ENCODE measurements around the gene POU6F1.

The POU6F1 gene

GRCh38 chr12:51245476-51246253, 27.8 kb upstream of the POU6F1 start:
- Histone ChIP-seq H3K4me1 (ENCODE audit: control insufficient read depth, insufficient read depth, low read length) (peaks cover 27% of the 10 kb centered on the region), H3K27ac (ENCODE audit: low read depth, low read length) (no peak overlapping the region), H3K9me3 (ENCODE audit: control insufficient read depth, insufficient read depth, low read depth, low read length) (no peaks in the 10 kb centered on the region), H3K27me3 (ENCODE audit: control insufficient read depth, insufficient read depth, low read length) (no peaks in the 10 kb centered on the region), H3K4me3 (ENCODE audit: low read depth, low read length) (no peak overlapping the region), H3K36me3 (ENCODE audit: control insufficient read depth, insufficient read depth, low read length) (peaks cover 39% of the 10 kb centered on the region), H3K9ac (ENCODE audit: low read length) (no peak overlapping the region)

DNA sequence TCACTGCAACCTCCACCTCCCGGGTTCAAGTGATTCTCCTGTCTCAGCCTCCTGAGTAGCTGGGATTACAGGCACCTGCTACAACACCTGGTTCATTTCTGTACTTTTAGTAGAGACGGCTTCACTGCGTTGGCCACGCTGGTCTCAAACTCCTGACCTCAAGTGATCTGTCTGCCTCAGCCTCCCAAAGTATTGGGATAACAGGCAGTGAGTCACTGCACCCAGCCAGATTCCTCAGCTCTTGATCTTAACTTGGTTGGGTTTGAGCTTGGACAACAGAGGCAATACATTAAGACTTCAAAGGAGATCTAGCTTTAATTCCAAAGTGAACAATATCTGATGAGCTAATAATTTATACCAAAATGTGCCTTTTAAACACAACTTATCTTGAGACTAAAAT, 26.4 kb upstream of the POU6F1 start:
- H3K27ac ChIP-seq (ENCODE audit: low read depth, low read length), result no peak overlapping the region
- H3K4me3 ChIP-seq (ENCODE audit: low read depth, low read length), result no peak overlapping the region
- H3K4me1 ChIP-seq (ENCODE audit: control insufficient read depth, insufficient read depth, low read length), result peaks cover 27% of the 10 kb centered on the region
- peaks cover 48% of the 10 kb centered on the region for H3K36me3 ChIP-seq (ENCODE audit: control insufficient read depth, insufficient read depth, low read length)
- H3K9ac ChIP-seq (ENCODE audit: low read length), result no peak overlapping the region
- H3K9me3 ChIP-seq (ENCODE audit: control insufficient read depth, insufficient read depth, low read depth, low read length), result no peaks in the 10 kb centered on the region
- no peaks in the 10 kb centered on the region for H3K27me3 ChIP-seq (ENCODE audit: control insufficient read depth, insufficient read depth, low read length)

- Histone ChIP-seq H3K27me3 (ENCODE audit: control insufficient read depth, insufficient read depth, low read length) (no peaks in the 10 kb centered on the region), H3K4me1 (ENCODE audit: control insufficient read depth, insufficient read depth, low read length) (peaks cover 24% of the 10 kb centered on the region), H3K36me3 (ENCODE audit: control insufficient read depth, insufficient read depth, low read length) (peaks cover 50% of the 10 kb centered on the region), H3K9me3 (ENCODE audit: control insufficient read depth, insufficient read depth, low read depth, low read length) (no peaks in the 10 kb centered on the region), H3K27ac (ENCODE audit: low read depth, low read length) (no peak overlapping the region), H3K9ac (ENCODE audit: low read length) (no peak overlapping the region), H3K4me3 (ENCODE audit: low read depth, low read length) (no peak overlapping the region)
Measured at GRCh38 chr12:51242876-51243275, 25.0 kb upstream of the POU6F1 start.

DNA sequence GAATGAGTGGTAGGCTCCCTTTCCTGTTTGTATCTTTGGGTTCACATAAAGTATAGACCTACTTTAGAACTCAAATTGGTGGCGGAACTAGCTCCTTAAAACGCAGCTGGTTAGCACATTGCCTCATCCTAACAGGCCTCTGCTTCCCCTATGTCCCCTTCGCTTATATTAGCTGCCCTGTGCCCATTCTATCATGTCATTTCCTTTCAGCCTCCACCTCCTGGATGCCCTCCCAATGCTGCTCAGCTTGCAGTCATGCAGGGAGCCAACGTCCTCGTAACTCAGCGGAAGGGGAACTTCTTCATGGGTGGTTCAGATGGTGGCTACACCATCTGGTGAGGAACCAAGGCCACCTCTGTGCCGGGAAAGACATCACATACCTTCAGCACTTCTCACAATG, 24.3 kb upstream of the POU6F1 start:
- peaks cover 18% of the 10 kb centered on the region for H3K4me1 ChIP-seq (ENCODE audit: control insufficient read depth, insufficient read depth, low read length)
- H3K4me3 ChIP-seq (ENCODE audit: low read depth, low read length), result no peak overlapping the region
- H3K9ac ChIP-seq (ENCODE audit: low read length), result no peak overlapping the region
- H3K36me3 ChIP-seq (ENCODE audit: control insufficient read depth, insufficient read depth, low read length), result peaks cover 50% of the 10 kb centered on the region
- no peak overlapping the region for H3K27ac ChIP-seq (ENCODE audit: low read depth, low read length)
- H3K27me3 ChIP-seq (ENCODE audit: control insufficient read depth, insufficient read depth, low read length), result no peaks in the 10 kb centered on the region
- no peaks in the 10 kb centered on the region for H3K9me3 ChIP-seq (ENCODE audit: control insufficient read depth, insufficient read depth, low read depth, low read length)

GRCh38 chr12:51240971-51241370, 23.1 kb upstream of the POU6F1 start:
- no peak overlapping the region for H3K4me3 ChIP-seq (ENCODE audit: low read depth, low read length)
- H3K27ac ChIP-seq (ENCODE audit: low read depth, low read length), result no peak overlapping the region
- no peaks in the 10 kb centered on the region for H3K27me3 ChIP-seq (ENCODE audit: control insufficient read depth, insufficient read depth, low read length)
- H3K4me1 ChIP-seq (ENCODE audit: control insufficient read depth, insufficient read depth, low read length), result peaks cover 7% of the 10 kb centered on the region
- H3K9ac ChIP-seq (ENCODE audit: low read length), result no peak overlapping the region
- no peaks in the 10 kb centered on the region for H3K9me3 ChIP-seq (ENCODE audit: control insufficient read depth, insufficient read depth, low read depth, low read length)
- H3K36me3 ChIP-seq (ENCODE audit: control insufficient read depth, insufficient read depth, low read length), result peaks cover 47% of the 10 kb centered on the region

DNA sequence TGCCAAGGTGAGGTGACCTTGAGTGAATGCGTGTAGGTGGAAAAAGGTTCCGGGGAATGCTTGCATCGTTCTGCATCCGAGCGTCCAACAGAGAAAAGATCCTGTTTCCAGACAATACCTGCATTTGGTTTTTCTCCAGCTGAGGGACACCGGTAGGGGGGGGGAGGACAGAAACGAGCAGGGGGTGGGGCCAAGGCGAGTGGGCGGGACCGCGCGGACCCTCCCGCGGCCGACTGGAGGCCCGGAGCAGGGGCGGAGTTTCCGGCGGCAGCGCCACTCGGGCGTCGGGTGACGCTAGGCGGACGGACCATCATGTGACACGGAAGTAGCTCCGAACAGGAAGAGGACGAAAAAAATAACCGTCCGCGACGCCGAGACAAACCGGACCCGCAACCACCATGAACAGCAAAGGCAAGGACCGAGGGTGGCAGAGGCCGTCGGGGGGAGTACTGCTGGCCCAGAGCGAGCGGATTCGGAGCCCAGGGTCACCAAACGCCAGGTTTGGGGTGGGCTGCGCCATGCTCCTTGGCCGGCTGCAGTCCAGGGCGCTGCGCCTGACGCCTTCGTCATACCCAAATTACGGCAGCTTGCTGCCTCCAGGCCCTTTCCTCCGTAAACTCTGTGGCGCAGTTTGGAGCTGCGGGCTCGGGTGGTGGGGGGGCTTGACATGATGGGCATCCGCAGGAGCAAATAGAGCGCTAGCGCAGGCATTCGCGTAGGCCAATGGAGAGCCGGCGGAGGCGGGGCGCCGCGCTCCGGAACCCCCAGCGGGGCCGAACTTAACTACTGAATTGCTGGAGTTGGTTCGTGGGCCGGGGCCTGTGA, 20.9 kb upstream of the POU6F1 start, which contains the start of gene DAZAP2:
DAZAP2 (plus strand) TSS at position 317 of the 825 bp plus-strand sequence; CDS start at position 399, 82 bp downstream.
- Histone ChIP-seq H3K27ac (ENCODE audit: low read depth, low read length) (peak within 1 kb of the TSS; percentile 100), H3K4me3 (ENCODE audit: low read depth, low read length) (peak within 1 kb of the TSS; percentile 100), H3K9ac (ENCODE audit: low read length) (peak within 1 kb of the TSS; percentile 100), H3K4me1 (ENCODE audit: control insufficient read depth, insufficient read depth, low read length) (peaks cover 4% of the 10 kb centered on the region), H3K27me3 (ENCODE audit: control insufficient read depth, insufficient read depth, low read length) (no peaks in the 10 kb centered on the region), H3K9me3 (ENCODE audit: control insufficient read depth, insufficient read depth, low read depth, low read length) (no peaks in the 10 kb centered on the region), H3K36me3 (ENCODE audit: control insufficient read depth, insufficient read depth, low read length) (peaks cover 35% of the 10 kb centered on the region)

GRCh38 chr12:51238037-51238509, 20.2 kb upstream of the POU6F1 start:
- 0 out of 2 replicates have a peak overlapping the region, but pooled peaks have one; percentile 35 for H3K27ac ChIP-seq (ENCODE audit: low read depth, low read length)
- no peaks in the 10 kb centered on the region for H3K27me3 ChIP-seq (ENCODE audit: control insufficient read depth, insufficient read depth, low read length)
- H3K4me3 ChIP-seq (ENCODE audit: low read depth, low read length), result peak overlapping the region; percentile 100
- no peaks in the 10 kb centered on the region for H3K9me3 ChIP-seq (ENCODE audit: control insufficient read depth, insufficient read depth, low read depth, low read length)
- H3K4me1 ChIP-seq (ENCODE audit: control insufficient read depth, insufficient read depth, low read length), result peaks cover 4% of the 10 kb centered on the region
- H3K36me3 ChIP-seq (ENCODE audit: control insufficient read depth, insufficient read depth, low read length), result peaks cover 33% of the 10 kb centered on the region
- peak overlapping the region; percentile 83 for H3K9ac ChIP-seq (ENCODE audit: low read length)

- Histone ChIP-seq H3K9me3 (ENCODE audit: control insufficient read depth, insufficient read depth, low read depth, low read length) (no peaks in the 10 kb centered on the region), H3K36me3 (ENCODE audit: control insufficient read depth, insufficient read depth, low read length) (peaks cover 2% of the 10 kb centered on the region; the same call in 1 of the 2 replicates), H3K9ac (ENCODE audit: low read length) (no peak overlapping the region)
Measured at GRCh38 chr12:51234530-51234929, 16.7 kb upstream of the POU6F1 start.

GRCh38 chr12:51232642-51233041, 14.8 kb upstream of the POU6F1 start:
- Histone ChIP-seq H3K9ac (ENCODE audit: low read length) (no peak overlapping the region), H3K9me3 (ENCODE audit: control insufficient read depth, insufficient read depth, low read depth, low read length) (no peaks in the 10 kb centered on the region), H3K36me3 (ENCODE audit: control insufficient read depth, insufficient read depth, low read length) (no peaks in the 10 kb centered on the region), H3K27ac (ENCODE audit: low read depth, low read length) (no peak overlapping the region), H3K4me3 (ENCODE audit: low read depth, low read length) (no peak overlapping the region), H3K4me1 (ENCODE audit: control insufficient read depth, insufficient read depth, low read length) (no peaks in the 10 kb centered on the region), H3K27me3 (ENCODE audit: control insufficient read depth, insufficient read depth, low read length) (no peaks in the 10 kb centered on the region)

More at GRCh38 chr12:51234530-51234929, 16.7 kb upstream of the POU6F1 start:
- H3K27me3 ChIP-seq (ENCODE audit: control insufficient read depth, insufficient read depth, low read length), result no peaks in the 10 kb centered on the region
- H3K4me3 ChIP-seq (ENCODE audit: low read depth, low read length), result no peak overlapping the region
- peaks cover 4% of the 10 kb centered on the region for H3K4me1 ChIP-seq (ENCODE audit: control insufficient read depth, insufficient read depth, low read length)
- H3K27ac ChIP-seq (ENCODE audit: low read depth, low read length), result no peak overlapping the region

DNA sequence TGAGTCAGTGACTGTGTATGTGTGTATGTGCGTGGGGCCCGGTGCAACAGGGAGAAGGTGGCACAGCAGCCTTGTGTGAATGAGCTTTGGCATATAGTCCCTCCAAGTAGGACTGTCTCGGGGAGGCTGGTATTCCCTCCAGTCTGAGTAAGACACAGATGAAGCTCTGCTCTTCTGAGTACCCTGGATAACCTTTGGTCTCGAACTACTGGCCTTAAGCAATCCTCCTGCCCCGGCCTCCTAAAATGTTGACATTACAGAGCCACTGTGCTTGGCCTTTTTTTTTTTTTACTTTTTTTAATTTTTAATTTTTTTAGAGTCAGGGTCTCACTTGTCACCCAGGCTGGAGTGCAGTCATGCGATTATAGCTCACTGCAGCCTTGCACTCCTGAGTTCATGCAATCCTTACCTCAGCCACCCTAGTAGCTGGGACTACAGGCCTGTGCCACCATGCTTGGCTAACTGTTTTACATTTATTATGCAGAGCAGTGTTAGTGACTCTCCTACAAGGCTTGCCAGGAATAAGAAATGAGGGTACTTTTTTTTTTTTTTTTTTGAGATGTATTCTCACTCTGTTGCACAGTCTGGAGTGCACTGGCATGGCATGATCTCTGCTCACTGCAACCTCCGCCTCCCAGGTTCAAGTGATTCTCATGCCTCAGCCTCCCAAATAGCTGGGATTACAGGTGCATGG, 11.4 kb upstream of the POU6F1 start:
- H3K4me3 ChIP-seq (ENCODE audit: low read depth, low read length), result no peak overlapping the region
- H3K27ac ChIP-seq (ENCODE audit: low read depth, low read length), result no peak overlapping the region
- H3K36me3 ChIP-seq (ENCODE audit: control insufficient read depth, insufficient read depth, low read length), result no peaks in the 10 kb centered on the region; the same call in 1 of the 2 replicates
- H3K9me3 ChIP-seq (ENCODE audit: control insufficient read depth, insufficient read depth, low read depth, low read length), result no peaks in the 10 kb centered on the region
- no peak overlapping the region for H3K9ac ChIP-seq (ENCODE audit: low read length)
- no peaks in the 10 kb centered on the region for H3K4me1 ChIP-seq (ENCODE audit: control insufficient read depth, insufficient read depth, low read length)
- no peaks in the 10 kb centered on the region for H3K27me3 ChIP-seq (ENCODE audit: control insufficient read depth, insufficient read depth, low read length)

Measured in HUES6 (cell line).